Thoracic aorta (tissue), 2 donors: ENCODE data around the gene DIS3L2. TPM values are rescaled to one million over a fixed set of nuclear protein-coding genes. Genes with fewer than 3 reads are reported as not detected.

Experiments used
- ATAC-seq: fragments of 150-250 bp; one replicate; pipeline ENCODE4 v1.8.0; 2017; ENCODE audit warnings: low read depth; ENCODE audit not compliant: insufficient number of reproducible peaks, low FRiP score
- DNase-seq: peaks from one replicate; pipeline ENCODE4 v3.0.0-alpha.2; 2020; ENCODE audit warnings: low spot score
- H3K27ac ChIP-seq, 2 donors: fragments of 200-600 bp; sonication (generic); 1 replicate in 1 of 2; 2 replicates in 1 of 2; pipeline ENCODE4 v1.5.1; 2016; ENCODE audit warnings: mild to moderate bottlenecking in 2 of 2, moderate library complexity in 2 of 2
- H3K27me3 ChIP-seq: fragments of 200-600 bp; sonication (generic); replicated peaks from 2 replicates; pipeline ENCODE4 v1.6.0; 2016; ENCODE audit warnings: mild to moderate bottlenecking; ENCODE audit not compliant: insufficient read depth
- H3K36me3 ChIP-seq: fragments of 200-600 bp; sonication (generic); one replicate; pipeline ENCODE4 v1.5.1; 2016
- H3K4me1 ChIP-seq, 2 donors: fragments of 200-600 bp; sonication (generic); 1 replicate in 1 of 2; 2 replicates in 1 of 2; pipeline versions ENCODE4 v1.5.1 to v1.6.0; 2016; ENCODE audit warnings: low read depth in 2 of 2, mild to moderate bottlenecking in 1 of 2; ENCODE audit not compliant: control insufficient read depth in 1 of 2
- H3K4me3 ChIP-seq: fragments of 200-600 bp; sonication (generic); 2 replicates; pipeline ENCODE4 v1.5.1; 2016; ENCODE audit warnings: mild to moderate bottlenecking
- H3K9me3 ChIP-seq: fragments of 200-600 bp; sonication (generic); 2 replicates; pipeline ENCODE4 v1.5.1; 2016
- CTCF ChIP-seq: fragments of 200-600 bp; sonication (generic); IDR thresholded peaks from one replicate; pipeline ENCODE4 v1.5.1; 2019; ENCODE audit warnings: antibody characterized with exemption
- total RNA-seq, 2 donors: library from RNA; depleted of rRNA; stranded (reverse); fragments of >200 nt; gene quantifications; one replicate each; pipeline versions ENCODE4 v1.1.0 to v1.2.3, GENCODE V29; 2016

Gene DIS3L2
- total RNA-seq, 2 donors from 2014 or later: 26.4 to 32.5 TPM

GRCh38 chr2:232242316-232242715 lies 280.8 kb downstream of the DIS3L2 start:
- H3K9me3 ChIP-seq: no peaks in the 10 kb centered on the region
- H3K36me3 ChIP-seq: no peaks in the 10 kb centered on the region
- no peak for DNase-seq
- no peaks in the 10 kb centered on the region for H3K4me1 ChIP-seq
- no peak overlapping the region for H3K27ac ChIP-seq
- H3K27me3 ChIP-seq: no peaks in the 10 kb centered on the region
- ATAC-seq: no peak
- TF ChIP-seq CTCF: no peak
- H3K4me3 ChIP-seq: no peak overlapping the region

GRCh38 chr2:232245111-232245510 lies 283.6 kb downstream of the DIS3L2 start:
- ATAC-seq: no peak
- H3K36me3 ChIP-seq: no peaks in the 10 kb centered on the region
- no peaks in the 10 kb centered on the region for H3K27me3 ChIP-seq
- H3K9me3 ChIP-seq: no peaks in the 10 kb centered on the region
- TF ChIP-seq CTCF: no peak
- DNase-seq: no peak
- no peak overlapping the region for H3K4me3 ChIP-seq
- no peaks in the 10 kb centered on the region for H3K4me1 ChIP-seq
- no peak overlapping the region for H3K27ac ChIP-seq

- H3K27me3 ChIP-seq: no peaks in the 10 kb centered on the region
- ATAC-seq (no peak), DNase-seq (no peak)
- no peaks in the 10 kb centered on the region for H3K9me3 ChIP-seq
- H3K27ac ChIP-seq: no peak overlapping the region
- H3K36me3 ChIP-seq: no peaks in the 10 kb centered on the region
- H3K4me3 ChIP-seq: no peak overlapping the region
- no peak for TF ChIP-seq CTCF
- H3K4me1 ChIP-seq: no peaks in the 10 kb centered on the region
Observed at GRCh38 chr2:232246245-232246644, 284.7 kb downstream of the DIS3L2 start.

GRCh38 chr2:232249096-232249495 lies 287.6 kb downstream of the DIS3L2 start:
- H3K4me3 ChIP-seq: no peak overlapping the region
- no peak overlapping the region for H3K27ac ChIP-seq
- H3K4me1 ChIP-seq: no peaks in the 10 kb centered on the region
- DNase-seq: no peak
- H3K36me3 ChIP-seq: no peaks in the 10 kb centered on the region
- ATAC-seq: no peak
- no peaks in the 10 kb centered on the region for H3K27me3 ChIP-seq
- TF ChIP-seq CTCF: no peak
- no peaks in the 10 kb centered on the region for H3K9me3 ChIP-seq

- Histone ChIP-seq H3K27me3 (no peaks in the 10 kb centered on the region), H3K4me3 (no peak overlapping the region), H3K36me3 (no peaks in the 10 kb centered on the region), H3K27ac (no peak overlapping the region), H3K9me3 (no peaks in the 10 kb centered on the region), H3K4me1 (no peaks in the 10 kb centered on the region)
- no peak for TF ChIP-seq CTCF
- no peak for ATAC-seq
- no peak for DNase-seq
Observed at GRCh38 chr2:232250246-232251175, 289.0 kb downstream of the DIS3L2 start.
